ENCODE measurements around the gene STX17.

The STX17 gene

GRCh38 chr9:99948896-99949295, 42.4 kb downstream of the STX17 start:
- H3K27me3 ChIP-seq (ENCODE audit: low read length) = no peaks in the 10 kb centered on the region
- H3K27ac ChIP-seq (ENCODE audit: low read depth, low read length) = no peak overlapping the region
- no peak overlapping the region for H2AFZ ChIP-seq (ENCODE audit: low read depth, low read length, severe bottlenecking)
- TF ChIP-seq EZH2phosphoT487 (conservative IDR thresholded peaks at IDR 0.05; ENCODE audit: low read length) = no peak
- TF ChIP-seq CTCF (IDR thresholded peaks at IDR 0.05; ENCODE audit: insufficient read depth, low read length, poor library complexity, severe bottlenecking) = no peak
- no peaks in the 10 kb centered on the region for H3K79me2 ChIP-seq (ENCODE audit: insufficient read depth, low read length)
- H3K9ac ChIP-seq (ENCODE audit: low read length) = no peak overlapping the region
- no peaks in the 10 kb centered on the region for H3F3A ChIP-seq (ENCODE audit: insufficient read depth)
- H3K4me2 ChIP-seq (ENCODE audit: low read depth, low read length, poor library complexity, severe bottlenecking) = no peak overlapping the region
- H3K4me3 ChIP-seq (ENCODE audit: insufficient read depth, low read length, poor library complexity, severe bottlenecking) = no peak overlapping the region
- H3K36me3 ChIP-seq (ENCODE audit: low read length) = peaks cover 13% of the 10 kb centered on the region; the same call in 1 of the 2 replicates
- no peaks in the 10 kb centered on the region for H3K9me3 ChIP-seq (ENCODE audit: insufficient read depth, low read length)
- H3K9me2 ChIP-seq (replicated peaks; ENCODE audit: insufficient read depth, low read length) = no peaks in the 10 kb centered on the region
- H4K20me1 ChIP-seq (ENCODE audit: low read depth, low read length) = peaks cover 3% of the 10 kb centered on the region; the same call in 1 of the 2 replicates

GRCh38 chr9:99953861-99954507, 47.5 kb downstream of the STX17 start:
- H3K9me3 ChIP-seq (ENCODE audit: insufficient read depth, low read length) = no peaks in the 10 kb centered on the region
- H4K20me1 ChIP-seq (ENCODE audit: low read depth, low read length) = no peaks in the 10 kb centered on the region
- H3K4me3 ChIP-seq (ENCODE audit: insufficient read depth, low read length, poor library complexity, severe bottlenecking) = no peak overlapping the region
- H3K27ac ChIP-seq (ENCODE audit: low read depth, low read length) = no peak overlapping the region
- H3K9me2 ChIP-seq (replicated peaks; ENCODE audit: insufficient read depth, low read length) = no peaks in the 10 kb centered on the region
- no peak overlapping the region for H3K9ac ChIP-seq (ENCODE audit: low read length)
- H3F3A ChIP-seq (ENCODE audit: insufficient read depth) = no peaks in the 10 kb centered on the region
- no peaks in the 10 kb centered on the region for H3K79me2 ChIP-seq (ENCODE audit: insufficient read depth, low read length)
- H3K27me3 ChIP-seq (ENCODE audit: low read length) = no peaks in the 10 kb centered on the region
- no peak for TF ChIP-seq EZH2phosphoT487 (conservative IDR thresholded peaks at IDR 0.05; ENCODE audit: low read length)
- no peak for TF ChIP-seq CTCF (IDR thresholded peaks at IDR 0.05; ENCODE audit: insufficient read depth, low read length, poor library complexity, severe bottlenecking)
- H3K4me2 ChIP-seq (ENCODE audit: low read depth, low read length, poor library complexity, severe bottlenecking) = no peak overlapping the region
- no peak overlapping the region for H2AFZ ChIP-seq (ENCODE audit: low read depth, low read length, severe bottlenecking)
- H3K36me3 ChIP-seq (ENCODE audit: low read length) = peaks cover 15% of the 10 kb centered on the region; the same call in 1 of the 2 replicates

GRCh38 chr9:99954819-99955218, 48.4 kb downstream of the STX17 start:
- Histone ChIP-seq H3K9me2 (replicated peaks; ENCODE audit: insufficient read depth, low read length) (no peaks in the 10 kb centered on the region), H4K20me1 (ENCODE audit: low read depth, low read length) (no peaks in the 10 kb centered on the region), H3F3A (ENCODE audit: insufficient read depth) (no peaks in the 10 kb centered on the region), H3K9me3 (ENCODE audit: insufficient read depth, low read length) (no peaks in the 10 kb centered on the region), H3K27me3 (ENCODE audit: low read length) (no peaks in the 10 kb centered on the region), H3K4me3 (ENCODE audit: insufficient read depth, low read length, poor library complexity, severe bottlenecking) (no peak overlapping the region), H3K36me3 (ENCODE audit: low read length) (peaks cover 15% of the 10 kb centered on the region; the same call in 1 of the 2 replicates), H2AFZ (ENCODE audit: low read depth, low read length, severe bottlenecking) (no peak overlapping the region), H3K9ac (ENCODE audit: low read length) (no peak overlapping the region), H3K4me2 (ENCODE audit: low read depth, low read length, poor library complexity, severe bottlenecking) (no peak overlapping the region), H3K27ac (ENCODE audit: low read depth, low read length) (no peak overlapping the region), H3K79me2 (ENCODE audit: insufficient read depth, low read length) (no peaks in the 10 kb centered on the region)
- TF ChIP-seq EZH2phosphoT487 (conservative IDR thresholded peaks at IDR 0.05; ENCODE audit: low read length) = no peak
- no peak for TF ChIP-seq CTCF (IDR thresholded peaks at IDR 0.05; ENCODE audit: insufficient read depth, low read length, poor library complexity, severe bottlenecking)
